Liver (tissue), 9 donors: ENCODE results near the gene USP31. TPM values are rescaled to one million over a fixed set of nuclear protein-coding genes. Genes with fewer than 3 reads are reported as not detected.

Experiments
- DNase-seq: peaks from one replicate; pipeline ENCODE4 v3.0.0-alpha.2; 2017; ENCODE audit warnings: low spot score
- H3K27ac ChIP-seq, 2 donors: one replicate each; pipeline ENCODE4 v1.7.0; 2013; ENCODE audit warnings: inconsistent platforms in 2 of 2, low read length in 2 of 2, control low read depth in 1 of 2, low read depth in 1 of 2, mild to moderate bottlenecking in 1 of 2
- H3K27me3 ChIP-seq, 4 donors: one replicate each; pipeline versions ENCODE4 v1.6.1 to v1.7.0; 2013; ENCODE audit warnings: low read length in 3 of 4, inconsistent platforms in 1 of 4, mild to moderate bottlenecking in 1 of 4, moderate library complexity in 1 of 4; ENCODE audit not compliant: control insufficient read depth in 4 of 4, insufficient read depth in 4 of 4
- H3K36me3 ChIP-seq, 4 donors: one replicate each; pipeline versions ENCODE4 v1.6.1 to v1.7.0; 2013; ENCODE audit warnings: low read length in 3 of 4, mild to moderate bottlenecking in 3 of 4, low read depth in 1 of 4, moderate library complexity in 1 of 4; ENCODE audit not compliant: control insufficient read depth in 4 of 4, insufficient read depth in 3 of 4
- H3K4me1 ChIP-seq, 4 donors: one replicate each; pipeline versions ENCODE4 v1.6.1 to v1.7.0; 2013; ENCODE audit warnings: low read length in 3 of 4, mild to moderate bottlenecking in 3 of 4, moderate library complexity in 1 of 4; ENCODE audit not compliant: control insufficient read depth in 4 of 4, insufficient read depth in 4 of 4
- H3K4me3 ChIP-seq, 3 donors: one replicate each; pipeline versions ENCODE4 v1.6.1 to v1.7.0; 2013; ENCODE audit warnings: low read length in 3 of 3, control low read depth in 1 of 3, low read depth in 1 of 3, mild to moderate bottlenecking in 1 of 3
- H3K9ac ChIP-seq, 2 donors: one replicate each; pipeline ENCODE4 v1.7.0; 2013; ENCODE audit warnings: low read length in 2 of 2, mild to moderate bottlenecking in 2 of 2, moderate library complexity in 2 of 2, control low read depth in 1 of 2, low read depth in 1 of 2
- H3K9me3 ChIP-seq, 4 donors: one replicate each; pipeline versions ENCODE4 v1.6.1 to v1.7.0; 2013; ENCODE audit warnings: low read length in 3 of 4; ENCODE audit not compliant: control insufficient read depth in 4 of 4
- CTCF ChIP-seq: fragments of 150-350 bp; IDR thresholded peaks from 2 replicates; pipeline ENCODE4 v1.5.1; 2017; ENCODE audit warnings: improper control_type of control experiment, low read depth, low read length; ENCODE audit not compliant: missing input control
- EGR1 ChIP-seq, 2 donors: IDR thresholded peaks; 2 replicates each; pipeline ENCODE4 v1.6.1; 2016 to 2018; ENCODE audit warnings: antibody characterized with exemption in 2 of 2, low read depth in 2 of 2
- FOXA1 ChIP-seq: IDR thresholded peaks from 2 replicates; pipeline ENCODE4 v1.6.1; 2016; ENCODE audit warnings: antibody characterized with exemption
- GABPA ChIP-seq, 2 donors: IDR thresholded peaks in 1 of 2; conservative IDR thresholded peaks in 1 of 2; 2 replicates each; pipeline ENCODE4 v1.6.1; 2016; ENCODE audit warnings: antibody characterized with exemption in 2 of 2, mild to moderate bottlenecking in 1 of 2, moderate library complexity in 1 of 2
- HNF4A ChIP-seq, 2 donors: conservative IDR thresholded peaks; 2 replicates each; pipeline ENCODE4 v1.6.1; 2016; ENCODE audit warnings: antibody characterized with exemption in 2 of 2, mild to moderate bottlenecking in 2 of 2
- HNF4G ChIP-seq: IDR thresholded peaks from 2 replicates; pipeline ENCODE4 v1.6.1; 2016; ENCODE audit warnings: antibody characterized with exemption
- NR2F2 ChIP-seq: IDR thresholded peaks from 2 replicates; pipeline ENCODE4 v1.6.1; 2016; ENCODE audit warnings: antibody characterized with exemption
- RXRA ChIP-seq, 2 donors: IDR thresholded peaks; 2 replicates each; pipeline ENCODE4 v1.6.1; 2017 to 2018; ENCODE audit warnings: antibody characterized with exemption in 2 of 2, mild to moderate bottlenecking in 1 of 2
- SP1 ChIP-seq: IDR thresholded peaks from 2 replicates; pipeline ENCODE4 v1.6.1; 2018; ENCODE audit warnings: antibody characterized with exemption, mild to moderate bottlenecking
- YY1 ChIP-seq: IDR thresholded peaks from 2 replicates; pipeline ENCODE4 v1.6.1; 2016; ENCODE audit warnings: antibody characterized with exemption, mild to moderate bottlenecking
- ZBTB33 ChIP-seq: IDR thresholded peaks from 2 replicates; pipeline ENCODE4 v1.6.1; 2016; ENCODE audit warnings: antibody characterized with exemption
- WGBS: extraction: QIAGEN DNeasy Blood & Tissue Kit; methylation state at CpG from one replicate; pipeline ENCODE4 v1.1.7; 2013; 5-methylcytosine and 5-hydroxymethylcytosine counted together
- polyA plus RNA-seq, 2 donors: library from polyadenylated mRNA; stranded (reverse) in 1 of 2; unstranded in 1 of 2; fragments of 200-250 nt in 1 of 2; fragments of >200 nt in 1 of 2; fragmentation: Nextera tagmentation in 1 of 2; extraction: Ambion mirVana in 1 of 2; gene quantifications; one replicate each; pipeline versions ENCODE4 v1.2.1 to v1.2.3, GENCODE V29; 2013 to 2015
- total RNA-seq, 2 donors: library from RNA; depleted of rRNA; stranded (reverse); fragments of >200 nt; gene quantifications; one replicate each; pipeline ENCODE4 v1.2.3, GENCODE V29; 2014
- TF ChIP-seq, protein P1 (sequence below): IDR thresholded peaks from 2 replicates; pipeline ENCODE4 v1.6.1; 2016; ENCODE audit warnings: antibody characterized with exemption, mild to moderate bottlenecking
- TF ChIP-seq, protein P2 (sequence below): IDR thresholded peaks from 2 replicates; pipeline ENCODE4 v1.6.1; 2016; ENCODE audit warnings: antibody characterized with exemption
- donor health status: healthy.
- donor health status: healthy.
- donor health status: healthy.
- donor health status: healthy.
- donor health status: healthy.

The USP31 gene
- total and polyA plus RNA-seq, 4 donors: 2.4 to 16.4 (median 3.8) TPM

DNA sequence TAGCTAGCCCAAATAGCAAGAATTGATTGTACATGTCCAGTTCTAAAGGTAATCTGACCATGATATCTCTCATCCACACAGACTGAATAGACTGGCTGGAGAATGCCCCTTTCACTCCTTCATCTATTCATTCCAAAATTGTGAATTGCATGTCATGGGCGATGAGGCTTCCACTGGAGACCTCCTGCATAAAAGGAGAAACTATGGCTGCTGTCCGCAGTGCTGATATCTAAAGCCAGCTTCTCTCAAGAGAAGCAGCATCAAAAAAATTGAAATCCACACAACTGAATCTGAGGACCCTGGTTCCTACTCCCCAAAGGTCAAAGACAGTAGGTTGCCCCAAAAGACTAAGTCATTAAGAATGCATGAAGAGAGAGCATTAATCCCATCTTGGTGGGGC is 25.4 kb upstream of the USP31 start:
- H3K27ac ChIP-seq: no peak overlapping the region
- DNase-seq: no peak
- H3K4me1 ChIP-seq: no peaks in the 10 kb centered on the region
- no peaks in the 10 kb centered on the region for H3K27me3 ChIP-seq
- no peak overlapping the region for H3K9ac ChIP-seq
- no peak overlapping the region for H3K4me3 ChIP-seq
- WGBS: 45% methylated on average over 2 of the region's 2 CpGs
- H3K9me3 ChIP-seq: no peaks in the 10 kb centered on the region
- no peak for TF ChIP-seq HNF4G
- TF ChIP-seq, protein P1, sequence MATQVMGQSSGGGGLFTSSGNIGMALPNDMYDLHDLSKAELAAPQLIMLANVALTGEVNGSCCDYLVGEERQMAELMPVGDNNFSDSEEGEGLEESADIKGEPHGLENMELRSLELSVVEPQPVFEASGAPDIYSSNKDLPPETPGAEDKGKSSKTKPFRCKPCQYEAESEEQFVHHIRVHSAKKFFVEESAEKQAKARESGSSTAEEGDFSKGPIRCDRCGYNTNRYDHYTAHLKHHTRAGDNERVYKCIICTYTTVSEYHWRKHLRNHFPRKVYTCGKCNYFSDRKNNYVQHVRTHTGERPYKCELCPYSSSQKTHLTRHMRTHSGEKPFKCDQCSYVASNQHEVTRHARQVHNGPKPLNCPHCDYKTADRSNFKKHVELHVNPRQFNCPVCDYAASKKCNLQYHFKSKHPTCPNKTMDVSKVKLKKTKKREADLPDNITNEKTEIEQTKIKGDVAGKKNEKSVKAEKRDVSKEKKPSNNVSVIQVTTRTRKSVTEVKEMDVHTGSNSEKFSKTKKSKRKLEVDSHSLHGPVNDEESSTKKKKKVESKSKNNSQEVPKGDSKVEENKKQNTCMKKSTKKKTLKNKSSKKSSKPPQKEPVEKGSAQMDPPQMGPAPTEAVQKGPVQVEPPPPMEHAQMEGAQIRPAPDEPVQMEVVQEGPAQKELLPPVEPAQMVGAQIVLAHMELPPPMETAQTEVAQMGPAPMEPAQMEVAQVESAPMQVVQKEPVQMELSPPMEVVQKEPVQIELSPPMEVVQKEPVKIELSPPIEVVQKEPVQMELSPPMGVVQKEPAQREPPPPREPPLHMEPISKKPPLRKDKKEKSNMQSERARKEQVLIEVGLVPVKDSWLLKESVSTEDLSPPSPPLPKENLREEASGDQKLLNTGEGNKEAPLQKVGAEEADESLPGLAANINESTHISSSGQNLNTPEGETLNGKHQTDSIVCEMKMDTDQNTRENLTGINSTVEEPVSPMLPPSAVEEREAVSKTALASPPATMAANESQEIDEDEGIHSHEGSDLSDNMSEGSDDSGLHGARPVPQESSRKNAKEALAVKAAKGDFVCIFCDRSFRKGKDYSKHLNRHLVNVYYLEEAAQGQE: peak; percentile 98
- no peaks in the 10 kb centered on the region for H3K36me3 ChIP-seq

- H3K27ac ChIP-seq: no peak overlapping the region
- H3K4me1 ChIP-seq: no peaks in the 10 kb centered on the region
- no peaks in the 10 kb centered on the region for H3K27me3 ChIP-seq
- H3K4me3 ChIP-seq: no peak overlapping the region
- H3K9me3 ChIP-seq: no peaks in the 10 kb centered on the region
- H3K36me3 ChIP-seq: no peaks in the 10 kb centered on the region
- TF ChIP-seq NR2F2 (no peak), RXRA (IDR thresholded peaks at IDR 0.05) (no peak), CTCF (no peak), EGR1 (IDR thresholded peaks at IDR 0.05; ENCODE audit: low read depth in 2 of 2) (no peak), HNF4G (no peak), FOXA1 (no peak)
- WGBS: 79% methylated on average over 3 of the region's 3 CpGs
- H3K9ac ChIP-seq: no peak overlapping the region
- no peak for DNase-seq
Measured at GRCh38 chr16:23172994-23173393, 23.7 kb upstream of the USP31 start.

- Histone ChIP-seq H3K27me3 (no peaks in the 10 kb centered on the region), H3K9me3 (no peaks in the 10 kb centered on the region), H3K9ac (no peak overlapping the region), H3K27ac (no peak overlapping the region), H3K4me3 (no peak overlapping the region), H3K36me3 (no peaks in the 10 kb centered on the region), H3K4me1 (no peaks in the 10 kb centered on the region)
- no peak for DNase-seq
- TF ChIP-seq GABPA (IDR thresholded peaks at IDR 0.05 in 1 of 2, conservative IDR thresholded peaks at IDR 0.05 in 1 of 2) (no peak), ZBTB33 (no peak), YY1 (no peak), FOXA1 (no peak), SP1 (no peak), HNF4A (conservative IDR thresholded peaks at IDR 0.05) (no peak), HNF4G (no peak), RXRA (IDR thresholded peaks at IDR 0.05) (no peak), NR2F2 (no peak), CTCF (no peak)
- TF ChIP-seq, protein P1: no peak
- TF ChIP-seq, protein P2, sequence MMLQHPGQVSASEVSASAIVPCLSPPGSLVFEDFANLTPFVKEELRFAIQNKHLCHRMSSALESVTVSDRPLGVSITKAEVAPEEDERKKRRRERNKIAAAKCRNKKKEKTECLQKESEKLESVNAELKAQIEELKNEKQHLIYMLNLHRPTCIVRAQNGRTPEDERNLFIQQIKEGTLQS: no peak
- WGBS: 47% methylated on average over 7 of the region's 7 CpGs
Measured at GRCh38 chr16:23172583-23172982, 23.3 kb upstream of the USP31 start.
